Measurements from ENCODE around the gene SCUBE3. TPM values are rescaled to one million over a fixed set of nuclear protein-coding genes. Genes with fewer than 3 reads are reported as not detected.

SCUBE3 gene
- total and polyA plus RNA-seq, 2 experiments from 2014 or later, result 0.39 to 1.1 TPM

DNA sequence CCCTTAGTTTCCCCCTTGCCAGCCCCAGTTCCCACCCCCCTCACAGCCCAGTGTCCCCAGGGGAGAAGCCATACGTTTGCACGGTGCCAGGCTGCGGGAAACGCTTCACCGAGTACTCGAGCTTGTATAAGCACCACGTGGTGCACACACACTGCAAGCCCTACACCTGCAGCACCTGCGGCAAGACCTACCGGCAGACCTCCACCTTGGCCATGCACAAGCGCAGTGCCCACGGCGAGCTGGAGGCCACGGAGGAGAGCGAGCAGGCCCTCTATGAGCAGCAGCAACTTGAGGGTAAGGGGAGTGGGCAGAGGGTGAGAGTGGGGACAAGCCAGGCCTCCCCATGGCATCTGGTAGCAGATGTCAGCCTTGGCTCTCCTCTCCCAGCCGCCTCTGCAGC is 78.7 kb downstream of the SCUBE3 start:
- Histone ChIP-seq H3K4me1 (ENCODE audit: insufficient read depth) (0 out of 2 replicates have a peak, but pooled peaks cover 4% of the 10 kb centered on the region), H3K79me2 (replicated peaks; ENCODE audit: insufficient read depth) (no peaks in the 10 kb centered on the region), H3K4me2 (no peak overlapping the region), H3F3A (replicated peaks; ENCODE audit: low read depth) (no peaks in the 10 kb centered on the region), H3K27ac (ENCODE audit: low read depth) (no peak overlapping the region), H3K4me3 (no peak overlapping the region), H4K20me1 (replicated peaks; ENCODE audit: insufficient read depth) (no peaks in the 10 kb centered on the region), H3K36me3 (ENCODE audit: insufficient read depth) (no peaks in the 10 kb centered on the region; the same call in 1 of the 2 replicates), H3K27me3 (ENCODE audit: insufficient read depth) (no peaks in the 10 kb centered on the region), H3K9me2 (ENCODE audit: insufficient read depth) (no peaks in the 10 kb centered on the region), H2AFZ (no peak overlapping the region)
- no peaks in the 10 kb centered on the region; the same call in 2 of the 3 replicates for H3K9me3 Mint-ChIP-seq
- no peak for ATAC-seq
- no peak for DNase-seq (ENCODE audit: low spot score)
- H3K36me3 Mint-ChIP-seq (ENCODE audit: low read depth), result peaks cover 15% of the 10 kb centered on the region
- H3K4me3 Mint-ChIP-seq, result no peak overlapping the region
- TF ChIP-seq CREB1 (CRISPR knock-in tag; IDR thresholded peaks at IDR 0.05; ENCODE audit: low read depth), result no peak
- TF ChIP-seq JUNB (IDR thresholded peaks at IDR 0.05; ENCODE audit: unreplicated experiment), result no peak
- TF ChIP-seq EZH2 (IDR thresholded peaks at IDR 0.05; ENCODE audit: low read depth, unreplicated experiment), result no peak
- no peak for TF ChIP-seq EZH2phosphoT487 (IDR thresholded peaks at IDR 0.05; ENCODE audit: unreplicated experiment)
- no peak for TF ChIP-seq POLR2AphosphoS5 (IDR thresholded peaks at IDR 0.05; ENCODE audit: low read depth)
- no peak for TF ChIP-seq STAT1 (IDR thresholded peaks at IDR 0.05; ENCODE audit: unreplicated experiment)
- TF ChIP-seq, protein P1, sequence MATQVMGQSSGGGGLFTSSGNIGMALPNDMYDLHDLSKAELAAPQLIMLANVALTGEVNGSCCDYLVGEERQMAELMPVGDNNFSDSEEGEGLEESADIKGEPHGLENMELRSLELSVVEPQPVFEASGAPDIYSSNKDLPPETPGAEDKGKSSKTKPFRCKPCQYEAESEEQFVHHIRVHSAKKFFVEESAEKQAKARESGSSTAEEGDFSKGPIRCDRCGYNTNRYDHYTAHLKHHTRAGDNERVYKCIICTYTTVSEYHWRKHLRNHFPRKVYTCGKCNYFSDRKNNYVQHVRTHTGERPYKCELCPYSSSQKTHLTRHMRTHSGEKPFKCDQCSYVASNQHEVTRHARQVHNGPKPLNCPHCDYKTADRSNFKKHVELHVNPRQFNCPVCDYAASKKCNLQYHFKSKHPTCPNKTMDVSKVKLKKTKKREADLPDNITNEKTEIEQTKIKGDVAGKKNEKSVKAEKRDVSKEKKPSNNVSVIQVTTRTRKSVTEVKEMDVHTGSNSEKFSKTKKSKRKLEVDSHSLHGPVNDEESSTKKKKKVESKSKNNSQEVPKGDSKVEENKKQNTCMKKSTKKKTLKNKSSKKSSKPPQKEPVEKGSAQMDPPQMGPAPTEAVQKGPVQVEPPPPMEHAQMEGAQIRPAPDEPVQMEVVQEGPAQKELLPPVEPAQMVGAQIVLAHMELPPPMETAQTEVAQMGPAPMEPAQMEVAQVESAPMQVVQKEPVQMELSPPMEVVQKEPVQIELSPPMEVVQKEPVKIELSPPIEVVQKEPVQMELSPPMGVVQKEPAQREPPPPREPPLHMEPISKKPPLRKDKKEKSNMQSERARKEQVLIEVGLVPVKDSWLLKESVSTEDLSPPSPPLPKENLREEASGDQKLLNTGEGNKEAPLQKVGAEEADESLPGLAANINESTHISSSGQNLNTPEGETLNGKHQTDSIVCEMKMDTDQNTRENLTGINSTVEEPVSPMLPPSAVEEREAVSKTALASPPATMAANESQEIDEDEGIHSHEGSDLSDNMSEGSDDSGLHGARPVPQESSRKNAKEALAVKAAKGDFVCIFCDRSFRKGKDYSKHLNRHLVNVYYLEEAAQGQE (IDR thresholded peaks at IDR 0.05; ENCODE audit: unreplicated experiment), result no peak
- TF ChIP-seq, protein P2, sequence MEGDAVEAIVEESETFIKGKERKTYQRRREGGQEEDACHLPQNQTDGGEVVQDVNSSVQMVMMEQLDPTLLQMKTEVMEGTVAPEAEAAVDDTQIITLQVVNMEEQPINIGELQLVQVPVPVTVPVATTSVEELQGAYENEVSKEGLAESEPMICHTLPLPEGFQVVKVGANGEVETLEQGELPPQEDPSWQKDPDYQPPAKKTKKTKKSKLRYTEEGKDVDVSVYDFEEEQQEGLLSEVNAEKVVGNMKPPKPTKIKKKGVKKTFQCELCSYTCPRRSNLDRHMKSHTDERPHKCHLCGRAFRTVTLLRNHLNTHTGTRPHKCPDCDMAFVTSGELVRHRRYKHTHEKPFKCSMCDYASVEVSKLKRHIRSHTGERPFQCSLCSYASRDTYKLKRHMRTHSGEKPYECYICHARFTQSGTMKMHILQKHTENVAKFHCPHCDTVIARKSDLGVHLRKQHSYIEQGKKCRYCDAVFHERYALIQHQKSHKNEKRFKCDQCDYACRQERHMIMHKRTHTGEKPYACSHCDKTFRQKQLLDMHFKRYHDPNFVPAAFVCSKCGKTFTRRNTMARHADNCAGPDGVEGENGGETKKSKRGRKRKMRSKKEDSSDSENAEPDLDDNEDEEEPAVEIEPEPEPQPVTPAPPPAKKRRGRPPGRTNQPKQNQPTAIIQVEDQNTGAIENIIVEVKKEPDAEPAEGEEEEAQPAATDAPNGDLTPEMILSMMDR (conservative IDR thresholded peaks at IDR 0.05; ENCODE audit: low read depth in 2 of 2), result no peak
- no peak for TF ChIP-seq ZNF331 (CRISPR knock-in tag; IDR thresholded peaks at IDR 0.05; ENCODE audit: low read depth)
- TF ChIP-seq, protein P3, sequence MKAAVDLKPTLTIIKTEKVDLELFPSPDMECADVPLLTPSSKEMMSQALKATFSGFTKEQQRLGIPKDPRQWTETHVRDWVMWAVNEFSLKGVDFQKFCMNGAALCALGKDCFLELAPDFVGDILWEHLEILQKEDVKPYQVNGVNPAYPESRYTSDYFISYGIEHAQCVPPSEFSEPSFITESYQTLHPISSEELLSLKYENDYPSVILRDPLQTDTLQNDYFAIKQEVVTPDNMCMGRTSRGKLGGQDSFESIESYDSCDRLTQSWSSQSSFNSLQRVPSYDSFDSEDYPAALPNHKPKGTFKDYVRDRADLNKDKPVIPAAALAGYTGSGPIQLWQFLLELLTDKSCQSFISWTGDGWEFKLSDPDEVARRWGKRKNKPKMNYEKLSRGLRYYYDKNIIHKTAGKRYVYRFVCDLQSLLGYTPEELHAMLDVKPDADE (IDR thresholded peaks at IDR 0.05), result no peak
- no peak for TF ChIP-seq NANOG (IDR thresholded peaks at IDR 0.05; ENCODE audit: borderline replicate concordance)
- TF ChIP-seq, protein P4, sequence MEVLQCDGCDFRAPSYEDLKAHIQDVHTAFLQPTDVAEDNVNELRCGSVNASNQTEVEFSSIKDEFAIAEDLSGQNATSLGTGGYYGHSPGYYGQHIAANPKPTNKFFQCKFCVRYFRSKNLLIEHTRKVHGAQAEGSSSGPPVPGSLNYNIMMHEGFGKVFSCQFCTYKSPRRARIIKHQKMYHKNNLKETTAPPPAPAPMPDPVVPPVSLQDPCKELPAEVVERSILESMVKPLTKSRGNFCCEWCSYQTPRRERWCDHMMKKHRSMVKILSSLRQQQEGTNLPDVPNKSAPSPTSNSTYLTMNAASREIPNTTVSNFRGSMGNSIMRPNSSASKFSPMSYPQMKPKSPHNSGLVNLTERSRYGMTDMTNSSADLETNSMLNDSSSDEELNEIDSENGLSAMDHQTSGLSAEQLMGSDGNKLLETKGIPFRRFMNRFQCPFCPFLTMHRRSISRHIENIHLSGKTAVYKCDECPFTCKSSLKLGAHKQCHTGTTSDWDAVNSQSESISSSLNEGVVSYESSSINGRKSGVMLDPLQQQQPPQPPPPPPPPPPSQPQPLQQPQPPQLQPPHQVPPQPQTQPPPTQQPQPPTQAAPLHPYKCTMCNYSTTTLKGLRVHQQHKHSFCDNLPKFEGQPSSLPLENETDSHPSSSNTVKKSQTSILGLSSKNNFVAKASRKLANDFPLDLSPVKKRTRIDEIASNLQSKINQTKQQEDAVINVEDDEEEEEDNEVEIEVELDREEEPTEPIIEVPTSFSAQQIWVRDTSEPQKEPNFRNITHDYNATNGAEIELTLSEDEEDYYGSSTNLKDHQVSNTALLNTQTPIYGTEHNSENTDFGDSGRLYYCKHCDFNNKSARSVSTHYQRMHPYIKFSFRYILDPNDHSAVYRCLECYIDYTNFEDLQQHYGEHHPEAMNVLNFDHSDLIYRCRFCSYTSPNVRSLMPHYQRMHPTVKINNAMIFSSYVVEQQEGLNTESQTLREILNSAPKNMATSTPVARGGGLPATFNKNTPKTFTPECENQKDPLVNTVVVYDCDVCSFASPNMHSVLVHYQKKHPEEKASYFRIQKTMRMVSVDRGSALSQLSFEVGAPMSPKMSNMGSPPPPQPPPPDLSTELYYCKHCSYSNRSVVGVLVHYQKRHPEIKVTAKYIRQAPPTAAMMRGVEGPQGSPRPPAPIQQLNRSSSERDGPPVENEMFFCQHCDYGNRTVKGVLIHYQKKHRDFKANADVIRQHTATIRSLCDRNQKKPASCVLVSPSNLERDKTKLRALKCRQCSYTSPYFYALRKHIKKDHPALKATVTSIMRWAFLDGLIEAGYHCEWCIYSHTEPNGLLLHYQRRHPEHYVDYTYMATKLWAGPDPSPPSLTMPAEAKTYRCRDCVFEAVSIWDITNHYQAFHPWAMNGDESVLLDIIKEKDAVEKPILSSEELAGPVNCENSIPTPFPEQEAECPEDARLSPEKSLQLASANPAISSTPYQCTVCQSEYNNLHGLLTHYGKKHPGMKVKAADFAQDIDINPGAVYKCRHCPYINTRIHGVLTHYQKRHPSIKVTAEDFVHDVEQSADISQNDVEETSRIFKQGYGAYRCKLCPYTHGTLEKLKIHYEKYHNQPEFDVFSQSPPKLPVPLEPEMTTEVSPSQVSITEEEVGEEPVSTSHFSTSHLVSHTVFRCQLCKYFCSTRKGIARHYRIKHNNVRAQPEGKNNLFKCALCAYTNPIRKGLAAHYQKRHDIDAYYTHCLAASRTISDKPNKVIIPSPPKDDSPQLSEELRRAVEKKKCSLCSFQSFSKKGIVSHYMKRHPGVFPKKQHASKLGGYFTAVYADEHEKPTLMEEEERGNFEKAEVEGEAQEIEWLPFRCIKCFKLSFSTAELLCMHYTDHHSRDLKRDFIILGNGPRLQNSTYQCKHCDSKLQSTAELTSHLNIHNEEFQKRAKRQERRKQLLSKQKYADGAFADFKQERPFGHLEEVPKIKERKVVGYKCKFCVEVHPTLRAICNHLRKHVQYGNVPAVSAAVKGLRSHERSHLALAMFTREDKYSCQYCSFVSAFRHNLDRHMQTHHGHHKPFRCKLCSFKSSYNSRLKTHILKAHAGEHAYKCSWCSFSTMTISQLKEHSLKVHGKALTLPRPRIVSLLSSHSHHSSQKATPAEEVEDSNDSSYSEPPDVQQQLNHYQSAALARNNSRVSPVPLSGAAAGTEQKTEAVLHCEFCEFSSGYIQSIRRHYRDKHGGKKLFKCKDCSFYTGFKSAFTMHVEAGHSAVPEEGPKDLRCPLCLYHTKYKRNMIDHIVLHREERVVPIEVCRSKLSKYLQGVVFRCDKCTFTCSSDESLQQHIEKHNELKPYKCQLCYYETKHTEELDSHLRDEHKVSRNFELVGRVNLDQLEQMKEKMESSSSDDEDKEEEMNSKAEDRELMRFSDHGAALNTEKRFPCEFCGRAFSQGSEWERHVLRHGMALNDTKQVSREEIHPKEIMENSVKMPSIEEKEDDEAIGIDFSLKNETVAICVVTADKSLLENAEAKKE (CRISPR knock-in tag; IDR thresholded peaks at IDR 0.05), result no peak
- TF ChIP-seq ZNF114 (CRISPR knock-in tag; IDR thresholded peaks at IDR 0.05), result no peak
- H3K27ac Mint-ChIP-seq, result no peak overlapping the region
- H3K4me1 Mint-ChIP-seq, result peaks cover 7% of the 10 kb centered on the region
- H3K27me3 Mint-ChIP-seq (ENCODE audit: insufficient read depth, low read depth, poor library complexity), result peaks cover 10% of the 10 kb centered on the region

All from GM23338 (cell line).